Karpas-422 (cell line): ENCODE data around the gene MAGOH. TPM values are rescaled to one million over a fixed set of nuclear protein-coding genes. Genes with fewer than 3 reads are reported as not detected.

Experiments
- DNase-seq: peaks from one replicate; pipeline ENCODE4 v3.0.0-alpha.2; 2015
- H2AFZ ChIP-seq: fragments of 200-600 bp; sonication (generic); 2 replicates; pipeline ENCODE4 v1.6.1; 2014; ENCODE audit warnings: antibody characterized with exemption, low read length, mixed read lengths
- H3K27ac ChIP-seq: fragments of 200-600 bp; sonication (generic); 2 replicates; pipeline ENCODE4 v1.5.1; 2014; ENCODE audit warnings: mild to moderate bottlenecking, low read length, moderate library complexity
- H3K27me3 ChIP-seq: fragments of 200-600 bp; sonication (generic); 2 replicates; pipeline ENCODE4 v1.6.1; 2014; ENCODE audit warnings: low read length, mixed read lengths
- H3K36me3 ChIP-seq: fragments of 200-600 bp; sonication (generic); 2 replicates; pipeline ENCODE4 v1.6.1; 2014; ENCODE audit warnings: low read length, mixed read lengths; ENCODE audit not compliant: insufficient read depth
- H3K4me1 ChIP-seq: fragments of 200-600 bp; sonication (generic); 2 replicates; pipeline ENCODE4 v1.6.1; 2014; ENCODE audit warnings: mild to moderate bottlenecking, low read length, mixed read lengths
- H3K4me2 ChIP-seq: fragments of 200-600 bp; sonication (generic); 2 replicates; pipeline ENCODE4 v1.6.1; 2014; ENCODE audit warnings: low read length, low read depth, mild to moderate bottlenecking; ENCODE audit not compliant: poor library complexity, severe bottlenecking
- H3K4me3 ChIP-seq: fragments of 200-600 bp; sonication (generic); 2 replicates; pipeline ENCODE4 v1.5.1; 2014; ENCODE audit warnings: mild to moderate bottlenecking, antibody characterized with exemption, low read length, mixed read lengths
- H3K79me2 ChIP-seq: fragments of 200-600 bp; sonication (generic); 2 replicates; pipeline ENCODE4 v1.6.1; 2014; ENCODE audit warnings: mild to moderate bottlenecking, low read length, mixed read lengths
- H3K9ac ChIP-seq: fragments of 200-600 bp; sonication (generic); 2 replicates; pipeline ENCODE4 v1.6.0; 2014; ENCODE audit warnings: low read length
- H3K9me2 ChIP-seq: fragments of 200-600 bp; sonication (generic), shearing (Covaris generic); replicated peaks from 2 replicates; pipeline ENCODE4 v1.6.0; 2014; ENCODE audit warnings: mild to moderate bottlenecking, low read length, moderate library complexity; ENCODE audit not compliant: insufficient read depth
- H3K9me3 ChIP-seq: fragments of 300-700, 200-600 bp; sonication (generic); 2 replicates; pipeline ENCODE4 v1.6.1; 2014; ENCODE audit warnings: low read length, mixed read lengths
- H4K20me1 ChIP-seq: fragments of 200-600 bp; sonication (generic); 2 replicates; pipeline ENCODE4 v1.6.1; 2014; ENCODE audit warnings: mild to moderate bottlenecking, antibody characterized with exemption, low read length, low read depth; ENCODE audit not compliant: insufficient read depth
- total RNA-seq: library from RNA; depleted of rRNA; stranded (reverse); fragments of >200 nt; shearing (Covaris generic); gene quantifications from 2 replicates; pipeline ENCODE4 v1.2.3, GENCODE V29; 2014; ENCODE audit warnings: low replicate concordance

MAGOH gene
- total RNA-seq, 1 experiment from 2014 or later, result 67.1 TPM

DNA sequence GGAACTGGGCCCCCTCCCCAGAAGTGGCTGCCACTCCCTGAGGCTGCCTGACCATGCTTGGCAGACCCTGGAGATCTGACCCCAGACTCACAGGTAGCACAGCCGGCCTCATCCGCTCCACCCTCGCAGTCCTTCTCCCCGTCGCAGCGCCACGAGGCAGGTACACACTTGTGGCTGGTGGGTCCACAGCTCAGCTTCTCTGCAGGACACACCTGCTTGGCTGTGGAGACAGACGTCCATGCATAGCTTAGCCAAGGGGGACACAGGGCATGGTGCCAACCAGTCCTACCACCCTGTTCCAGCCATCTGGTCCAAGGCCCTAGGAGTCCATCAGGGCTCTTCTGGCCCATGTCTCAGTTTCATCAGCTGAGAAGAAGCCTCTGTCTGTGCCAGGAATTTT lies 42.2 kb upstream of the MAGOH start:
- Histone ChIP-seq H2AFZ (no peak overlapping the region), H3K9ac (no peak overlapping the region), H4K20me1 (no peaks in the 10 kb centered on the region), H3K4me2 (no peak overlapping the region), H3K27ac (no peak overlapping the region), H3K27me3 (no peaks in the 10 kb centered on the region), H3K36me3 (peaks cover 28% of the 10 kb centered on the region; the same call in 1 of the 2 replicates), H3K79me2 (no peaks in the 10 kb centered on the region), H3K9me2 (no peaks in the 10 kb centered on the region), H3K4me3 (no peak overlapping the region), H3K4me1 (no peaks in the 10 kb centered on the region), H3K9me3 (no peaks in the 10 kb centered on the region)
- DNase-seq, result no peak

DNA sequence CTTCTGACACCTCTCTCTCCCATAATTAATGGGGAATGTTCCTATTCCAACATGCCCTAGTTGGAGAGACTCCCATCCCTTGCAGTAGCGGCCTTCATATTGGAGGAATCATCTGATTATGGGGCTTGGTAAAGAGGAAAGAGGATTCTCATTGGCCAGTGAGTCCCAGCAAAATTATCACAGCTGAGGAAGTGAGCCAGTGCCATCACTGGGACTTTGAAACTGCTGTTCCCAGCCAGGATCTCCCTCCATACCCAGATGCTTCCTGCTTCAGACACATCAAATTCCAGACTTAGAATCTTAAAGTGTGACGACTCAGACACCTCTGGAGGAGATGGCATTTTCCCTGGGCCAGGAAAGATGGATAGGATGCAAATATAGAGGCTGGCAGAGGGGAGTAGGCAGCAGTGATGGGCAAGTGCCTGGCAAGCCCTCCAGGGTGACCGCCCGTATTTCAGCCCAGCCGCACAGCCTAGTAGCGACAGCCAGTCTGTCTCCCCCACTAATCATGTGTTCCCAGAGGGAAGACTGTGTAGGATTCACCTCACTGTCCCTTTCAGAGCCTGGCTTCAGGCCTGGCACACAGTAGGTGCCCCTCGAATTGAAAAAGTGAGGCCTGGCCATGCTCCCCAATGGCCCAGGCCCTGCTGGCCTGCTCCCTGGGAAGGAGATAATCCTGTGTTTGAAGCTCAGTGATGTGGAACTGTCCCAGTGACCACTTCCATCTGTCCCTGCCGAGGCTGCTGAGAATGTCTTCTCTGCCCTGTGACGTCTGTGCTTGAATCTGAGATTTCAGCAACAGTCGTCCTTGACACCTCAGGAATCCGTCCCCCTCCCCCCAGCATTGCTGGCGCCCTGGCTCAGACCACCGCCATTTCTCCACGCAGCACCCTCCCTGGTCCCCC lies 41.2 kb upstream of the MAGOH start:
- H3K4me2 ChIP-seq, result no peak overlapping the region
- no peaks in the 10 kb centered on the region for H3K4me1 ChIP-seq
- no peaks in the 10 kb centered on the region for H3K9me3 ChIP-seq
- no peaks in the 10 kb centered on the region for H4K20me1 ChIP-seq
- DNase-seq, result no peak
- no peaks in the 10 kb centered on the region for H3K27me3 ChIP-seq
- no peaks in the 10 kb centered on the region for H3K9me2 ChIP-seq
- no peak overlapping the region for H2AFZ ChIP-seq
- no peak overlapping the region for H3K4me3 ChIP-seq
- H3K36me3 ChIP-seq, result peaks cover 21% of the 10 kb centered on the region; the same call in 1 of the 2 replicates
- no peak overlapping the region for H3K27ac ChIP-seq
- no peaks in the 10 kb centered on the region for H3K79me2 ChIP-seq
- H3K9ac ChIP-seq, result no peak overlapping the region

GRCh38 chr1:53278298-53278725 lies 40.0 kb upstream of the MAGOH start:
- Histone ChIP-seq H3K27me3 (no peaks in the 10 kb centered on the region), H3K4me2 (no peak overlapping the region), H3K4me3 (no peak overlapping the region), H3K36me3 (peaks cover 21% of the 10 kb centered on the region; the same call in 1 of the 2 replicates), H3K9ac (no peak overlapping the region), H4K20me1 (no peaks in the 10 kb centered on the region), H3K27ac (no peak overlapping the region), H3K9me2 (no peaks in the 10 kb centered on the region), H2AFZ (no peak overlapping the region), H3K4me1 (no peaks in the 10 kb centered on the region), H3K79me2 (no peaks in the 10 kb centered on the region), H3K9me3 (no peaks in the 10 kb centered on the region)
- peak; percentile 84 for DNase-seq

DNA sequence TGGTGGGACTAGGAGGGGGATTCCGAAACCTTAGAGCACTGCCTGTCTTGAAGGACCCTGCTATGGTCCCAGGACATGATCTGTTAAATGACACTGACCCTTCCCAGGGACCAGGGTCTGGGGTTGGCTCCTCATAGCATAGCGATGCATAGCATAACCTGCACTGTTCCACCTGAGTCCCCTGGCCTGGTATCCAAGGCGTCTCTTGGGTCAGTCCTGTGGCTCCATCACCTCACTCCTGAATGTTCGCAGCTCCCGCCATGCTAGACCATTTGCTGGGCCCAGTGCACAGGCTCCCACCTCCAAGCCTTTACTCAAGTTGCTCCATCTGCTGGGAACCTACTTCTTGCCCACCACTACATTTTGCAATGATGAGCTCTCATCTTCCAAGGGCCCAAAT lies 39.0 kb upstream of the MAGOH start:
- no peak for DNase-seq
- Histone ChIP-seq H3K79me2 (no peaks in the 10 kb centered on the region), H3K4me3 (no peak overlapping the region), H2AFZ (no peak overlapping the region), H3K9me2 (no peaks in the 10 kb centered on the region), H3K36me3 (peaks cover 24% of the 10 kb centered on the region; the same call in 1 of the 2 replicates), H3K27me3 (no peaks in the 10 kb centered on the region), H3K9me3 (no peaks in the 10 kb centered on the region), H3K27ac (no peak overlapping the region), H3K4me1 (no peaks in the 10 kb centered on the region), H3K4me2 (no peak overlapping the region), H3K9ac (no peak overlapping the region), H4K20me1 (no peaks in the 10 kb centered on the region)

GRCh38 chr1:53276902-53277281 lies 38.6 kb upstream of the MAGOH start:
- no peak overlapping the region for H3K9ac ChIP-seq
- H3K36me3 ChIP-seq, result peaks cover 22% of the 10 kb centered on the region; the same call in 1 of the 2 replicates
- no peak overlapping the region for H3K4me2 ChIP-seq
- H3K4me3 ChIP-seq, result no peak overlapping the region
- no peaks in the 10 kb centered on the region for H3K27me3 ChIP-seq
- no peak overlapping the region for H2AFZ ChIP-seq
- no peaks in the 10 kb centered on the region for H3K4me1 ChIP-seq
- DNase-seq, result no peak
- no peak overlapping the region for H3K27ac ChIP-seq
- H3K9me3 ChIP-seq, result no peaks in the 10 kb centered on the region
- H3K79me2 ChIP-seq, result no peaks in the 10 kb centered on the region
- no peaks in the 10 kb centered on the region for H3K9me2 ChIP-seq
- no peaks in the 10 kb centered on the region for H4K20me1 ChIP-seq

DNA sequence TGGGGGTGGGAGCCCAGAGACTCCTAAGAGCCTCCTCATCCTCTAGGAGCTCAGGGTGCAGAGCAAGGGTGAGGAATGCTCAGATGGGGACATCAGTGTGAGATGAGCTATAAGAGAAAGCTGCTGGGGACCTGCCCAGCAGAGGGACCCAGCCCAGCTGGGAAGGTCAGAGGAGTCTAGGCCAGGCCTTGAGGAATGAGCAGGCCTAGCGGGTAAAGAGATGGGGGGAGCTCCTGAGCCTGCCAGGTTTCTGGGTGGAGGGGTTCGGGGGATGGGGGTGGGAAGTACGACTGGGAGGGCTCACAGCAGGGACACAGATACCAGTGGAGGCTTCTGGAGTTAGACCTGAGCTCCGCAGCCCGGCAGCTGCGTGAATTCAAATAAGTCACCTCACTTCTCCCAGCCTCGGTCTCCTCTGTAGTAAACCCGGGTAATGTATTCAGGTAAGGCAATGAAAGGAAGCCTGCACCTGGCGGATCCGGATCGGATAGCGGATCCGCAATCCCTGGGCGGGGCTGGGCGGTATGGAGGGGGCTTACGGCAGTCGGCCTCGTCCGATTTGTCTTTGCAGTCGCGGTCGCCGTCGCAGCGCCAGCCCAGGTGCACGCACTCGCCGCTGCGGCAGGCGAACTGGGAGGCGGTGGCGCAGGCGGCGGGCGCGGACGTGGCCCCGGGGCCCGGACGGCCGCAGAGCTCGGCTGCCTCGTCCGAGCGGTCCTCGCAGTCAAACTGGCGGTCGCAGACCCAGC lies 38.0 kb upstream of the MAGOH start:
- H3K27ac ChIP-seq, result no peak overlapping the region
- no peak overlapping the region for H3K4me2 ChIP-seq
- no peak overlapping the region for H3K4me3 ChIP-seq
- no peaks in the 10 kb centered on the region for H3K79me2 ChIP-seq
- H3K9ac ChIP-seq, result no peak overlapping the region
- no peaks in the 10 kb centered on the region for H3K9me3 ChIP-seq
- no peaks in the 10 kb centered on the region for H3K9me2 ChIP-seq
- no peaks in the 10 kb centered on the region for H4K20me1 ChIP-seq
- H3K4me1 ChIP-seq, result peaks cover 5% of the 10 kb centered on the region; the same call in 1 of the 2 replicates
- H3K36me3 ChIP-seq, result peaks cover 18% of the 10 kb centered on the region; the same call in 1 of the 2 replicates
- no peaks in the 10 kb centered on the region for H3K27me3 ChIP-seq
- H2AFZ ChIP-seq, result no peak overlapping the region
- no peak for DNase-seq

GRCh38 chr1:53275566-53275965 lies 37.2 kb upstream of the MAGOH start:
- no peak for DNase-seq
- Histone ChIP-seq H3K36me3 (peaks cover 21% of the 10 kb centered on the region; the same call in 1 of the 2 replicates), H3K9me2 (no peaks in the 10 kb centered on the region), H3K27ac (no peak overlapping the region), H2AFZ (no peak overlapping the region), H3K4me3 (no peak overlapping the region), H3K27me3 (no peaks in the 10 kb centered on the region), H3K9ac (no peak overlapping the region), H3K79me2 (no peaks in the 10 kb centered on the region), H3K9me3 (no peaks in the 10 kb centered on the region), H3K4me2 (no peak overlapping the region), H3K4me1 (peaks cover 12% of the 10 kb centered on the region), H4K20me1 (peaks cover 3% of the 10 kb centered on the region; the same call in 1 of the 2 replicates)

GRCh38 chr1:53274541-53275185 lies 36.3 kb upstream of the MAGOH start:
- Histone ChIP-seq H2AFZ (no peak overlapping the region), H3K79me2 (no peaks in the 10 kb centered on the region), H3K9ac (no peak overlapping the region), H3K9me3 (no peaks in the 10 kb centered on the region), H3K36me3 (peaks cover 30% of the 10 kb centered on the region; the same call in 1 of the 2 replicates), H3K27ac (no peak overlapping the region), H3K4me2 (no peak overlapping the region), H4K20me1 (peaks cover 3% of the 10 kb centered on the region; the same call in 1 of the 2 replicates), H3K9me2 (no peaks in the 10 kb centered on the region), H3K4me1 (peaks cover 21% of the 10 kb centered on the region), H3K27me3 (no peaks in the 10 kb centered on the region), H3K4me3 (no peak overlapping the region)
- DNase-seq, result no peak
